Small intestine (tissue), 7 donors: ENCODE data around the gene GRID2. TPM values are rescaled to one million over a fixed set of nuclear protein-coding genes. Genes with fewer than 3 reads are reported as not detected.

Source experiments
- DNase-seq, 2 donors: peaks; one replicate each; pipeline versions ENCODE4 v3.0.0 to v3.0.0-alpha.2; 2013
- FAIRE-seq: peaks from 2 replicates; lab custom pipeline; 2012; peaks lifted over from hg19 to GRCh38; lab: Jason Lieb, UNC
- H3K27ac ChIP-seq, 3 donors: one replicate each; pipeline ENCODE4 v1.5.1; 2013; ENCODE audit warnings: low read length in 2 of 3, mild to moderate bottlenecking in 2 of 3, control low read depth in 1 of 3, inconsistent platforms in 1 of 3, low read depth in 1 of 3, moderate library complexity in 1 of 3
- H3K27me3 ChIP-seq, 3 donors: one replicate each; pipeline ENCODE4 v1.6.1; 2013; ENCODE audit warnings: low read length in 3 of 3, inconsistent platforms in 1 of 3; ENCODE audit not compliant: control insufficient read depth in 3 of 3, insufficient read depth in 3 of 3
- H3K36me3 ChIP-seq, 3 donors: one replicate each; pipeline ENCODE4 v1.6.1; 2013; ENCODE audit warnings: low read length in 3 of 3, inconsistent platforms in 1 of 3, low read depth in 1 of 3, mild to moderate bottlenecking in 1 of 3, moderate library complexity in 1 of 3; ENCODE audit not compliant: control insufficient read depth in 3 of 3, insufficient read depth in 2 of 3
- H3K4me1 ChIP-seq, 3 donors: one replicate each; pipeline ENCODE4 v1.6.1; 2013; ENCODE audit warnings: low read length in 2 of 3, inconsistent platforms in 1 of 3, low read depth in 1 of 3, mild to moderate bottlenecking in 1 of 3, moderate library complexity in 1 of 3; ENCODE audit not compliant: control insufficient read depth in 3 of 3, insufficient read depth in 2 of 3
- H3K4me3 ChIP-seq, 3 donors: one replicate each; pipeline ENCODE4 v1.5.1; 2013; ENCODE audit warnings: low read length in 3 of 3, control low read depth in 1 of 3, inconsistent platforms in 1 of 3, low read depth in 1 of 3, mild to moderate bottlenecking in 1 of 3, moderate library complexity in 1 of 3
- H3K9me3 ChIP-seq, 2 donors: one replicate each; pipeline ENCODE4 v1.6.1; 2013; ENCODE audit warnings: low read depth in 1 of 2, low read length in 1 of 2; ENCODE audit not compliant: control insufficient read depth in 2 of 2, insufficient read depth in 1 of 2
- WGBS, 3 donors: extraction: QIAGEN DNeasy Blood & Tissue Kit; methylation state at CpG; one replicate each; pipeline ENCODE4 v1.1.7; 2013; 5-methylcytosine and 5-hydroxymethylcytosine counted together
- polyA plus RNA-seq, 4 donors: library from polyadenylated mRNA; stranded (reverse) in 3 of 4; unstranded in 1 of 4; fragments of 200-250 nt in 3 of 4; fragments of 120-200 nt in 1 of 4; gene quantifications; one replicate each; pipeline versions ENCODE4 v1.2.1 to v1.2.3, GENCODE V29; 2013
- donor health status: healthy with polysubstance abuse.
- donor health status: control.
- donor health status: control.
- donor health status: Bipolar disorder and iron deficiency.
- donor health status: healthy.

Gene GRID2
- polyA plus RNA-seq, 4 donors = 0.06 to 0.27 (median 0.21) TPM; not detected in 1

GRCh38 chr4:92840880-92841279 lies 537.1 kb downstream of the GRID2 start:
- no peaks in the 10 kb centered on the region for H3K4me1 ChIP-seq
- DNase-seq (no peak), FAIRE-seq (no peak)
- no peaks in the 10 kb centered on the region for H3K27me3 ChIP-seq
- no peaks in the 10 kb centered on the region for H3K36me3 ChIP-seq
- H3K4me3 ChIP-seq = no peak overlapping the region
- no peak overlapping the region for H3K27ac ChIP-seq
- H3K9me3 ChIP-seq = no peaks in the 10 kb centered on the region

DNA sequence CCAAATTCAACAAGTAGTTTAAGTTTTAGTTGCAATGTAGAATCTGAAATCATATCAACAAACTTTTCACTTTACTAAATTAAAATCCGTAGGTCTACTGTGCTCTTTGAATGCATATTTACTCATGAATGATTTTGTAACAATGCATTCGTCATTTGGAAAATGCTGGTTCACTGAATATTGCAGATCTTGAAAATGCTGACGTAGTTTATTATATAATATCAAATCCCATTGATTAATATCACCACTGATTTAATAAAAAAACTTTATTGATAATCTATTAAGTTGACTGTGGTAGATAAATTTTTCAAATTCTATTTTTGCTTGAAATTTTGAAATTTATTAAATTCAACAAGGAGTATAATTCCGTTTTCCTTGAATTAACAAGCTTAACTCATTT lies 540.0 kb downstream of the GRID2 start:
- H3K27me3 ChIP-seq = no peaks in the 10 kb centered on the region
- no peak overlapping the region for H3K27ac ChIP-seq
- H3K4me3 ChIP-seq = no peak overlapping the region
- no peak for DNase-seq
- H3K9me3 ChIP-seq = no peaks in the 10 kb centered on the region
- H3K4me1 ChIP-seq = no peaks in the 10 kb centered on the region
- 87 to 92% (median 90%) methylated on average over 4 of the region's 4 CpGs for WGBS, 3 donors
- no peak for FAIRE-seq
- no peaks in the 10 kb centered on the region for H3K36me3 ChIP-seq

DNA sequence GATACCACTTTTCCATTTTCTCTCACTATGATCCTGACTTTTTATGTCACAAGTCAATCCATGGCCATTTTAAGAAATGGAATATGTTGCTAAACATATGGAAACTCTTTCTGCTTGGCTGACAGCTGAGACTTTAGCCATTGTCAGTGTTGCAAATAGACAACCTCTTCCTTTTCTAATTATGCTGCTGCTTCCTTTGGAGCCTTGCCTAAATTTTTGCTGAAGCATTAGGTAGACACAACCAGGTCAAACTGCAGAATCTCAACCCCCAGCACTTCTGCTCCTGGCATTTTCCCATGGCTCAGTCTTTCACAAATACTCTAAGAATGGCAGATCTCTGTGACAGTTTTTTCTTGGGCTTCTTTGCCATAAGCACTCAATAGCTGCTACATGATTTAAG lies 543.3 kb downstream of the GRID2 start:
- Histone ChIP-seq H3K27me3 (no peaks in the 10 kb centered on the region), H3K36me3 (no peaks in the 10 kb centered on the region), H3K27ac (no peak overlapping the region), H3K4me1 (peaks cover 0 to 4% (median 0%) of the 10 kb centered on the region in 3 donors), H3K9me3 (no peaks in the 10 kb centered on the region), H3K4me3 (no peak overlapping the region)
- no peak for DNase-seq
- FAIRE-seq = no peak

DNA sequence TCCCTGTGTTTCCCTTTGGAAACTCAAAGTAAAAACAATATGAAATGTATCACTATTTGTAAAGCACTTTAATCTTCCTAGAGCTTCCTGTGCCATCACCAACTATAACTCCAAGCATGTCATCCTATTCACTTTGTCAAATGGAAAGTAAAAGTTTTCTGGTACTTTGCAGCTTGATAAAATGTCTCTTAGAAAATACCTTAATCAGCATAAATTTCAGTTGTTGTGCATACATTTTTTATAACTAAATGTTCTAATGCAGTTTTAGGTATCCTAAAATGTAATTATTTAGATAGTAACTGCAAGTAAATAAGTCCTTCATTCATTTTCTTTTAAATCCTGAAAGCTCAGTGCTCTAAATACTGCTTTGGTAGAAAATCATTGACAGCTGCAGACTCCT lies 558.7 kb downstream of the GRID2 start:
- no peaks in the 10 kb centered on the region for H3K9me3 ChIP-seq
- no peaks in the 10 kb centered on the region for H3K4me1 ChIP-seq
- no peaks in the 10 kb centered on the region for H3K36me3 ChIP-seq
- no peak overlapping the region for H3K27ac ChIP-seq
- DNase-seq (no peak), FAIRE-seq (no peak)
- H3K4me3 ChIP-seq = no peak overlapping the region
- H3K27me3 ChIP-seq = no peaks in the 10 kb centered on the region

GRCh38 chr4:92864096-92864495 lies 560.3 kb downstream of the GRID2 start:
- FAIRE-seq = no peak
- no peaks in the 10 kb centered on the region for H3K9me3 ChIP-seq
- WGBS, 3 donors = 64 to 73% (median 72%) methylated on average over 1 of the region's 1 CpG

DNA sequence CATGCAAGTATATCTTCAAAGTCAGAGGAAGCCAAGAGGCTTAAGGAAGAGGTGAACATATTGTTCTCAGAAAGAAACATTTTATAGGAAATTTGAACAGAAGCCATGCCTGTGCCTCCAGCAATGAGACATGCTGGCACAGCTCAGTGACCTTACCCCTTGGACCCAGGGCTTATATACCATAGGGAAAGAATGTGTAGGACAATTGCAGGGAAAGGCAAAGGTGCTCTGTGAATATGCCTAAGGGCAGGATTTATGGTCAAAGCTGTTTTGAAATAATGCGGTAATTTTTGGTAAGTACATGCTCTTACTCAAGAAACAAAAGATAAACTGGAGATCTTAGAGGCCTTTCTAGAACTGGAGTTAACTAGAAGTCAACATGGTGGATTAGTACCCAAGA lies 568.8 kb downstream of the GRID2 start:
- H3K27ac ChIP-seq = no peak overlapping the region
- no peak for FAIRE-seq
- no peaks in the 10 kb centered on the region for H3K27me3 ChIP-seq
- peak; percentile 10 to 13 for DNase-seq
- H3K4me1 ChIP-seq = no peaks in the 10 kb centered on the region
- H3K9me3 ChIP-seq = no peaks in the 10 kb centered on the region
- no peaks in the 10 kb centered on the region for H3K36me3 ChIP-seq
- H3K4me3 ChIP-seq = no peak overlapping the region
- WGBS, 3 donors = 95 to 100% (median 98%) methylated on average over 1 of the region's 1 CpG

More at GRCh38 chr4:92864096-92864495, 560.3 kb downstream of the GRID2 start:
- Histone ChIP-seq H3K27ac (no peak overlapping the region), H3K27me3 (no peaks in the 10 kb centered on the region), H3K4me3 (no peak overlapping the region), H3K4me1 (no peaks in the 10 kb centered on the region), H3K36me3 (no peaks in the 10 kb centered on the region)
- DNase-seq = no peak

DNA sequence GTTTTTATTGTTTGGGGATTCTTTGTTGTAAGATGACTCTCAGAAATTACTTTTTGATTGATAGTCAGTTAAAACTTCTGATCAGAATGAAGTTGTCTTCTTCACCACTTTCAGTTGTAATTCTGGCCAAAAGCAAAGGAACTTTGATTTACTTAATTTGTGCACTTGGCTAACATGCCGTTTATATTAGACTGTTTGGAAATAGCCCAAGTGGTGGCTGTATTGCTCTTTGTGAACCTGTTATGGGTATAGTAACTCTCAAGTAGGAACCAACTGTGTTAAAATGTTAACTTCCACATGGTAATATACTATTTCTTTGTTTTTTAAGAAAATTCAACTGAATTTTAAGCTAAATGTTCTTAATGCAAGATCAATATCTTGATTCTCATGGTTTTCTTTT lies 581.9 kb downstream of the GRID2 start:
- no peaks in the 10 kb centered on the region for H3K27me3 ChIP-seq
- WGBS, 3 donors = 15 to 29% (median 16%) methylated on average over 1 of the region's 1 CpG
- no peaks in the 10 kb centered on the region for H3K4me1 ChIP-seq
- H3K4me3 ChIP-seq = no peak overlapping the region
- FAIRE-seq (no peak), DNase-seq (no peak)
- H3K27ac ChIP-seq = no peak overlapping the region
- no peaks in the 10 kb centered on the region for H3K9me3 ChIP-seq
- no peaks in the 10 kb centered on the region for H3K36me3 ChIP-seq

GRCh38 chr4:92952426-92952825 lies 648.7 kb downstream of the GRID2 start:
- Histone ChIP-seq H3K9me3 (no peaks in the 10 kb centered on the region), H3K4me3 (no peak overlapping the region), H3K36me3 (no peaks in the 10 kb centered on the region), H3K27me3 (no peaks in the 10 kb centered on the region), H3K27ac (no peak overlapping the region), H3K4me1 (no peaks in the 10 kb centered on the region)
- FAIRE-seq (no peak), DNase-seq (no peak)
- WGBS, 3 donors = 75 to 97% (median 82%) methylated on average over 2 of the region's 2 CpGs

DNA sequence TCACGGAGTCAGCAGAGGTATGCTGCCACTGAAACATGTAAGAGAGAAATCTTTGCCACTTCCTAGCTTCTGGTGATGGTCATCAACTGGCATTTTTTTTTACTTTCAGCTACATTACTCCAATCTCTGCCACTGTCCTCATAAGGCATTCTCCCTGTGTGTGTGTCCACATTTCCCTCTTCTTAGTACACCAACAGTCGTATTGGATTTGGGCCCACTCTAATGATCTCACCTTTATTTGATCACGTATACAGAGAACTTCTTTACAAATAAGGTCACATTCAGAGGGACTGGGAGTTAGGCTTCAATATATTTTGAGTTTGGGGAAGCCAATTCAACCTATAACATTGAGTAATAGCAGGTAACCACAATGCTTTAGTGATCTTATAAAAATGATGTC lies 649.1 kb downstream of the GRID2 start:
- no peaks in the 10 kb centered on the region for H3K36me3 ChIP-seq
- no peaks in the 10 kb centered on the region for H3K4me1 ChIP-seq
- H3K27me3 ChIP-seq = no peaks in the 10 kb centered on the region
- 80 to 91% (median 86%) methylated on average over 3 of the region's 3 CpGs for WGBS, 3 donors
- no peak for DNase-seq
- FAIRE-seq = no peak
- no peak overlapping the region for H3K27ac ChIP-seq
- no peak overlapping the region for H3K4me3 ChIP-seq
- H3K9me3 ChIP-seq = no peaks in the 10 kb centered on the region
